GM11168 (cell line): ENCODE results near the gene MCTP1.

Experiments used
- in situ Hi-C: fragments of 300-500 bp; cut with MboI; formaldehyde crosslinking; loops from one replicate; pipeline ENCODE4 v1.12.0; 2022; ENCODE audit warnings: low sequenced_read_pairs; ENCODE audit not compliant: unreplicated experiment

Gene MCTP1

GRCh38 chr5:95284572-95285408, at the start of gene MCTP1:
MCTP1 (minus strand) TSS chr5:95285094.
- in situ Hi-C loops, result no loop called here

- in situ Hi-C loops, result no loop called here
Observed at GRCh38 chr5:95332158-95332557, 47.3 kb upstream of the MCTP1 start.

- in situ Hi-C loops, result no loop called here
Observed at GRCh38 chr5:95331358-95331757, 46.5 kb upstream of the MCTP1 start.

GRCh38 chr5:95327211-95327610, 42.3 kb upstream of the MCTP1 start:
- in situ Hi-C loops, result no loop called here

- in situ Hi-C loops, result no loop called here
Observed at GRCh38 chr5:95317687-95318086, 32.8 kb upstream of the MCTP1 start.

DNA sequence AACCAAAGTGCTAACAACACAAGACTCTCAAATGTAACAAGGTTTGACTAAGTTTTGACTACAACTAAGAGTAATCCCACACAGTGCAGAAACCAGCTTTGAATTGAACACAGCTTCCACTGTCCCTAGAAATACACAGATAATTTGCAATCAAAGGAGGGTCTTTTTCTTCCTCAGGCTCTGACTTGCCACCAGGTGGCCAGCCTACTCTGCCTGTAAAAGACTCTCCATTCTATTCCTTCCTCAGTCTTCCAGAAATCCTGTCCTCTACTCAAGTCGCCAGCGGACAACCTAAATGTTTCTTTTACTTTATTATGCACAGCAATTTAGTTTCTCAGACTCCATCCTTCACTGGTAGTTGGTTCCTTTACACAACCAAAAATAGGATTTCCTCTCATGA, 32.2 kb upstream of the MCTP1 start:
- in situ Hi-C loops, result no loop called here

- in situ Hi-C loops, result no loop called here
Observed at GRCh38 chr5:95304711-95305110, 19.8 kb upstream of the MCTP1 start.

GRCh38 chr5:95298651-95299050, 13.8 kb upstream of the MCTP1 start:
- in situ Hi-C loops, result no loop called here

GRCh38 chr5:95296291-95296690, 11.4 kb upstream of the MCTP1 start:
- in situ Hi-C loops, result no loop called here

DNA sequence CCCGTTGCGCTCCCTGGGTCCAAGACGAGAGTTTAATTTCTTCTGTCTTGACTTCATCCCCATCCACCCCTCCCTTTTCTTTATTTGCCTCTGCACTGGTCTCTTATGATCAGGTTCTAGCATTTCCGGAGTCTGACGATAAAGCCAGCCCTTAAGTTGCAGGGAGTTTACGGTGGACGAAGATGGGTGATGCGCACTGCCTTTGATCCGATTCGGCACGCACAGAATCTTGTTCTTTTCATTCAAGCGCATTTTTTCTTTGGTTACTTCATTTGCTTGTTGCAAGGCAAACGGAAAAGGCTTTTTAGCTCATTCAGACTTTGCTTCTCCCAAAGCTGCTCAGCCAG, 488 bp upstream of the MCTP1 start:
- in situ Hi-C loops, result no loop called here

DNA sequence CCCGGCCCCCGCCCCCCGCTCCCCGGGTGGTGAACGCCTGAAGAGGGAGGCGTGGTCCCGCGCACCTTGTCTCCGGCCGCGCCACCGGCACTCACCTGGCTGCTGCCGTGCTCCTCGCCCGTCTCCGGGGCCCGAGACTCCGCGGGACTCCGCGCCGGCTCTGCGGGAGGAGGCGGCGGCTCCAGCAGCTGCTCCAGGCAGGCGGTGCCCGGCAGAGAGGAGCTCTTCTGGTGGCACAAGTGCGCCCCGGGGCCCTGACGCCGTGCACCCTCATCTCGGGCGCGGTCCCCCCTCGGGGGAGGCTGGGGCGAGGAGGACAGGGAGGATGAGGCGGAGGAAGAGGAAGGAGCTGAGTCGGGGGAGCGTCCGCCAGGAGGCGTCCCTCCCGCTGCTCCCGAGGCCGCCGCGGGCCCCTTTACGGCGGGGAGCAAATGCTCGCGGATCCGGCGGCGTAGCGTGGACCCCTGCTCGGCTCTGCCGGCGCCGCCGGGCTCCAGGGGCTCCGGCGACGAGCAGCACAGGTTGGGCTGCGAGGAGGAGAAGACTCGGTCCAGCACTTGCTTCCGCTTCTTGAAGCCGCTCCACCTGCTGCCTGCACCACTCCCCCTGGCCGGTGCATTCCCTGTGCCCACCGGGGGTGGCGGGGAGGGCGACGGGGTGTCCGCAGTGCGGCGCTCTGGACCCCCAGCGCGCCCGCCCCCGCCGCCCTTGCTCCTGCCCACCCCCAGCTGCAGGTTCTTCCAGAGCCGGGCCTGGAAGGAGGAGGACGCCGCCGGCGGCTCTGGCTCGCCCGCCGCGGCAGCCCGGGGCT, 928 bp downstream of the MCTP1 start:
- in situ Hi-C loops, result no loop called here

- in situ Hi-C loops, result no loop called here
Observed at GRCh38 chr5:95283022-95283615, 1.8 kb downstream of the MCTP1 start.

DNA sequence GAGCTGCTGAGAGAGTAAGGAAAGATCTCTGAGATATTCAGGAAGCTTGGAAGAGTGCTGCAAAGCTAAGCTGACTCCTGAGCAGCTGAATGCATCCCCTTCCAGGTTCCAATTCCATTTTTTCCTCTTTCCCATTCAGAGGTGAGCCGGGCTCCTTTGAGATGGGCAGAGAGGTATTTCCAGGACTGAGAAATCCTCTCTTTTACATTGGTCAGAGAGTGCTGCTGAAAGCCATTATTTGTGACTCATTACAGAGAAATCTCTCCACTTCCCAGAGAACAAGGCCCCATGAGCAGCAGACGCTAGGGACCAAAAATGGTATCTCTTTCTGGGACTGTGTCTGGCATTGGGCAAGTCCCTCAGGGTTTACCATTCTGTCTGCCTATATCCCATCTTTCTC, 3.7 kb downstream of the MCTP1 start:
- in situ Hi-C loops, result no loop called here

DNA sequence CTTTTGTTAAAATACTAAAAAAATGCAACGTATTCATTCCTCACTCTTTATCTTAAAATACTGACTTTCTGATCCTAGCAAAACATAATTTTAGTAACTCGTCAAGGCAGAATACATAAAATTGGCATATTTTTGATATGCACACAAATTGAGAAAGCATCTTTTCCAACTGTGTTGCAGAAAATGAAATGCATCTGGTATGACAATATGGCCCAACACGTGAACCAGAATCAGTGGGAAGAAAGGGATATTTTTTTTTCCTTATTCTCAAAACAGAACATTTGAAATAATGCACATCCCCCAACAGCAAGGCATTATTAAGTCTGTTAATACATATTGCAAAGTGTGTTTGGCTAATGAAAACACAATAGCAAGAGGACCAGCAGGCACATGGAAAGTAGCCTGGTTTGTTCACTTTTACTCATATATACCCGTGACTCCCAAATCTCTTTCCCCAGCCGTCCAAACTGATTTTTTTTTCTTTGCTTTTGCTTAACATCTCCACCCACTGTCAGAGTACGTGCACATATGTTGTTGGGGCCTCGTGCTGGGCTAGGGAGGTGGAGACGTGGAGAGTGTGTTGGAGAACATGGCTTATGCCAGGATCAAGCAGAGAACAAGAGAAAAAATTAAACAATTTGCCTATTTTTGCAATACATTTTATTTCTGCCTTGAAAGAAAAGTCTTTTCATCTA, 4.3 kb downstream of the MCTP1 start:
- in situ Hi-C loops, result no loop called here

- in situ Hi-C loops, result no loop called here
Observed at GRCh38 chr5:95274011-95274410, 10.9 kb downstream of the MCTP1 start.

DNA sequence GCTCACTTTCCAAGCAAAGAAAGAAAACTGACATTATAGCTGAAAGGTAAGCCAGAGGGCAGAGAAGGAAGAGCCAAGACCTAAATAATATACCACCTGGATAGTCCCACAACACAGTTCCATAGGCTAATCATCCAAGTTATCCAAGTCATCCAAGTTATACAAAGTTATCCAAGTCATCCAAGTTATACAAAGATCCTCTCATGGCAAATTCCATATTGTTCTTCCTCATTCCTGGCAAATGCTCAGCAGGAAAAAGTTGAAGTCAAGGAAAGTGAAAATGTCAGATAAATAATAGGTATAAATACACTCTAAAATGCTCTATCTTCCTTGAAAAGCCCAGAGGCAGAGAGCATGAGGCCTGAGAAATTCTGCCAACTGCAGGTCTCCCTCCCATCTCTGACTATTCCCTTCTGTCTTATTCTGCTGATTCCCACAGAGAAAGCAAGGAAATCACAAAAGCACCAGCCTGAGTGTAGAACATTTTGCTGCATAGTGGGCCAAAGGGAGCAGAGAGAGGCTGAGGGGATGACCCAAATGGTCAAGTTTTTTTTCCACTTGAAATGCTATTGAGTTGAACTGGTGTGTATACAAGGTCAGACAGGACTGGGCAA, 12.5 kb downstream of the MCTP1 start:
- in situ Hi-C loops, result no loop called here

DNA sequence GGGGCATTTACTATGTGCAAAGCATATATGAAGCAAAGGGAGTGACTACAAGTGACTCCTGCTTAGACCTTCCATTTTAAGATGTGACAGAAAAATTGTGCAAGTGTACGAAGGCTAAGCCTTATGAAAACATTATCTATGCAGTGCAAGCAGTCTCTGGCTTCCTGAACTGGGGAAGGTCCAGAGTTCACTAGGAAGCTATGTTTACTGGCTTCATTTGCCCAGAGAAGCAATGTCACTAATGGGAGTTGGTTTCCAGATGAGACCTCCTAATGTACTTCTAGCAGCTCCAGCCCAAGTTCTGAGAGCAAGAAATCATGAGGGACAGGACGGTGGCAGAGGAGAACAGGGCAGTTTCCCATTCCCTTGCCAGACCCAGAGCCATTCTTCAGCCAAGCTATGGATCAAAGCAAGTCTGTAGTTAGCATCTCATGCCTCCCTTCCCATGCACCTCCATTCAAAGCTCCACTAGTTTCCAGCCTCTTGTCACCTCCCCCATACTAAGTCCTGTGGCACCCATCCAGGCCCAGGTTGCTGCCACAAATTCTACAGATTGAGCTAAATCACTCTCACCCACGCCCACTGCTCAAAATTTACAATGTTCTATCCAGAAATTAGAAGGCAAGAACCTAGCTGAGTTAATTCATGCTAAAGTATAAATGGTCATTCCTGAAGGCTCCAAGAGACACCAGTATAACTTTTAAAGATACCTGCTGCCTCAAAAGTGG, 21.8 kb downstream of the MCTP1 start:
- in situ Hi-C loops, result no loop called here

GRCh38 chr5:95261437-95262175, 23.3 kb downstream of the MCTP1 start:
- in situ Hi-C loops, result no loop called here

- in situ Hi-C loops, result no loop called here
Observed at GRCh38 chr5:95256991-95257390, 27.9 kb downstream of the MCTP1 start.
